ENCODE results near the gene RAP1GDS1.
A peak's percentile ranks its signal among the peaks of the same experiment; 100 is the strongest.
"Not testable (repeated sequence)": the region's sequence is repeated elsewhere in the genome, so short reads cannot be mapped to it uniquely, and the experiment has no call there.

Gene RAP1GDS1

GRCh38 chr4:98260579-98261404, at the start of gene RAP1GDS1:
Gene RAP1GDS1 (plus strand): TSS chr4:98261384. CDS start chr4:98261566, 182 bp downstream.
- peak; percentile 97 for DNase-seq

- no peak for DNase-seq
These were observed 38.9 kb upstream of the RAP1GDS1 start for GRCh38 chr4:98222306-98222705.

GRCh38 chr4:98226396-98226795, 34.8 kb upstream of the RAP1GDS1 start:
- no peak for DNase-seq

GRCh38 chr4:98230961-98231360, 30.2 kb upstream of the RAP1GDS1 start:
- no peak for DNase-seq

- no peak for DNase-seq
These were observed 29.0 kb upstream of the RAP1GDS1 start for GRCh38 chr4:98232202-98232601.

- DNase-seq: no peak
These were observed 24.0 kb upstream of the RAP1GDS1 start for GRCh38 chr4:98237204-98237603.

- no peak for DNase-seq
These were observed 19.1 kb upstream of the RAP1GDS1 start for GRCh38 chr4:98242063-98242462.

GRCh38 chr4:98242538-98242937, 18.6 kb upstream of the RAP1GDS1 start:
- no peak for DNase-seq

GRCh38 chr4:98245226-98245625, 16.0 kb upstream of the RAP1GDS1 start:
- DNase-seq: no peak

GRCh38 chr4:98248934-98249333, 12.2 kb upstream of the RAP1GDS1 start:
- DNase-seq: no peak

- DNase-seq: no peak
These were observed 11.4 kb upstream of the RAP1GDS1 start for GRCh38 chr4:98249831-98250230.

- DNase-seq: no peak
These were observed 7.7 kb upstream of the RAP1GDS1 start for GRCh38 chr4:98253499-98253898.

- no peak for DNase-seq
These were observed 1.1 kb upstream of the RAP1GDS1 start for GRCh38 chr4:98260047-98260578.

- DNase-seq: peak; percentile 79
These were observed 464 bp downstream of the RAP1GDS1 start for GRCh38 chr4:98261405-98262291.

GRCh38 chr4:98262431-98262830, 1.2 kb downstream of the RAP1GDS1 start:
- DNase-seq: no peak

GRCh38 chr4:98267498-98267897, 6.3 kb downstream of the RAP1GDS1 start:
- no peak for DNase-seq

- no peak for DNase-seq
These were observed 14.0 kb downstream of the RAP1GDS1 start for GRCh38 chr4:98275145-98275544.

- no peak for DNase-seq
These were observed 22.3 kb downstream of the RAP1GDS1 start for GRCh38 chr4:98283219-98284189.

GRCh38 chr4:98284640-98285046, 23.5 kb downstream of the RAP1GDS1 start:
- no peak for DNase-seq

- DNase-seq: no peak
These were observed 24.5 kb downstream of the RAP1GDS1 start for GRCh38 chr4:98285676-98286075.

GRCh38 chr4:98287328-98287727, 26.1 kb downstream of the RAP1GDS1 start:
- no peak for DNase-seq

GRCh38 chr4:98288671-98289070, 27.5 kb downstream of the RAP1GDS1 start:
- DNase-seq: not testable (repeated sequence)
